Upper lobe of left lung (tissue), 6 donors: Measurements from ENCODE around the gene B3GNT9. TPM values are rescaled to one million over a fixed set of nuclear protein-coding genes. Genes with fewer than 3 reads are reported as not detected.

Source experiments
- ATAC-seq, 2 donors: fragments of 200-7000 bp; cut with Tn5 transposase; one replicate each; pipeline ENCODE4 v1.9.1; 2022; ENCODE audit warnings: mild to moderate bottlenecking in 2 of 2, moderate library complexity in 2 of 2; ENCODE audit not compliant: low FRiP score in 2 of 2
- DNase-seq, 2 donors: peaks; one replicate each; pipeline ENCODE4 v3.0.0-alpha.2; 2019 to 2020
- H3K27ac ChIP-seq, 4 donors: fragments of 200-600 bp; sonication (generic); one replicate each; pipeline ENCODE4 v1.5.1; 2016 to 2019
- H3K27me3 ChIP-seq, 4 donors: fragments of 200-600 bp; sonication (generic); one replicate each; pipeline ENCODE4 v1.5.1; 2017 to 2019
- H3K36me3 ChIP-seq, 4 donors: fragments of 200-600 bp; sonication (generic); one replicate each; pipeline ENCODE4 v1.5.1; 2016 to 2019
- H3K4me1 ChIP-seq, 4 donors: fragments of 200-600 bp; sonication (generic); one replicate each; pipeline ENCODE4 v1.5.1; 2018 to 2019
- H3K4me3 ChIP-seq, 4 donors: fragments of 200-600 bp; sonication (generic); one replicate each; pipeline ENCODE4 v1.5.1; 2017 to 2019; ENCODE audit warnings: mild to moderate bottlenecking in 2 of 4, moderate library complexity in 1 of 4
- H3K9me3 ChIP-seq, 4 donors: fragments of 200-600 bp; sonication (generic); one replicate each; pipeline ENCODE4 v1.5.1; 2018 to 2019
- EP300 ChIP-seq, 4 donors: sonication (generic); formaldehyde crosslinking; IDR thresholded peaks; one replicate each; pipeline ENCODE4 v1.5.1; 2017; ENCODE audit warnings: antibody characterized with exemption in 4 of 4, control low read depth in 2 of 4
- POLR2A ChIP-seq, 4 donors: fragments of 450-650 bp; IDR thresholded peaks; one replicate each; pipeline ENCODE4 v1.5.1; 2016 to 2017; ENCODE audit warnings: antibody characterized with exemption in 4 of 4, mild to moderate bottlenecking in 2 of 4
- POLR2AphosphoS5 ChIP-seq, 2 donors: sonication (generic); formaldehyde crosslinking; IDR thresholded peaks; one replicate each; pipeline ENCODE4 v1.5.1; 2017; ENCODE audit warnings: antibody characterized with exemption in 2 of 2
- WGBS, 2 donors: methylation state at CpG; one replicate each; pipeline ENCODE4 v1.1.5; 2017 to 2018; 5-methylcytosine and 5-hydroxymethylcytosine counted together
- total RNA-seq, 6 donors: library from RNA; depleted of rRNA in 4 of 6; stranded (reverse); fragments of >200 nt in 4 of 6; gene quantifications; one replicate each; pipeline versions ENCODE4 v1.1.0 to v1.2.1, GENCODE V29; 2016 to 2021
- TF ChIP-seq, protein P1 (sequence below), 6 experiments: fragments of 450-650 bp in 4 of 6; fragments of 200-600 bp in 2 of 6; sonication (generic) in 2 of 6; IDR thresholded peaks; one replicate each; pipeline ENCODE4 v1.5.1; 2016 to 2019; ENCODE audit warnings: antibody characterized with exemption in 6 of 6
- donor health status: DM: no; HTN: no; CAD: no; lungs with moderate emphysema.
- donor health status: DM: no; HTN: yes; CAD: no; lungs with severe emphysema.

Gene B3GNT9
- total RNA-seq, 6 donors from 2014 or later = 6.3 to 20.8 (median 17.7) TPM

GRCh38 chr16:67193536-67193935, 42.7 kb upstream of the B3GNT9 start:
- H3K27ac ChIP-seq = peak overlapping the region in 3 of 4 donors; percentile 81 to 89 (median 88)
- peaks cover 30 to 56% (median 38%) of the 10 kb centered on the region in 4 donors for H3K4me1 ChIP-seq
- H3K27me3 ChIP-seq = no peaks in the 10 kb centered on the region
- no peaks in the 10 kb centered on the region for H3K9me3 ChIP-seq
- ATAC-seq (no peak), DNase-seq (no peak)
- TF ChIP-seq EP300 (IDR thresholded peaks at IDR 0.05) (no peak), POLR2AphosphoS5 (IDR thresholded peaks at IDR 0.05) (no peak), POLR2A (IDR thresholded peaks at IDR 0.05) (no peak)
- TF ChIP-seq, protein P1, sequence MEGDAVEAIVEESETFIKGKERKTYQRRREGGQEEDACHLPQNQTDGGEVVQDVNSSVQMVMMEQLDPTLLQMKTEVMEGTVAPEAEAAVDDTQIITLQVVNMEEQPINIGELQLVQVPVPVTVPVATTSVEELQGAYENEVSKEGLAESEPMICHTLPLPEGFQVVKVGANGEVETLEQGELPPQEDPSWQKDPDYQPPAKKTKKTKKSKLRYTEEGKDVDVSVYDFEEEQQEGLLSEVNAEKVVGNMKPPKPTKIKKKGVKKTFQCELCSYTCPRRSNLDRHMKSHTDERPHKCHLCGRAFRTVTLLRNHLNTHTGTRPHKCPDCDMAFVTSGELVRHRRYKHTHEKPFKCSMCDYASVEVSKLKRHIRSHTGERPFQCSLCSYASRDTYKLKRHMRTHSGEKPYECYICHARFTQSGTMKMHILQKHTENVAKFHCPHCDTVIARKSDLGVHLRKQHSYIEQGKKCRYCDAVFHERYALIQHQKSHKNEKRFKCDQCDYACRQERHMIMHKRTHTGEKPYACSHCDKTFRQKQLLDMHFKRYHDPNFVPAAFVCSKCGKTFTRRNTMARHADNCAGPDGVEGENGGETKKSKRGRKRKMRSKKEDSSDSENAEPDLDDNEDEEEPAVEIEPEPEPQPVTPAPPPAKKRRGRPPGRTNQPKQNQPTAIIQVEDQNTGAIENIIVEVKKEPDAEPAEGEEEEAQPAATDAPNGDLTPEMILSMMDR (IDR thresholded peaks at IDR 0.05) = no peak
- H3K4me3 ChIP-seq = peak overlapping the region in 2 of 4 donors; percentile 92 to 98
- H3K36me3 ChIP-seq = peaks cover 18 to 54% (median 47%) of the 10 kb centered on the region in 4 donors

DNA sequence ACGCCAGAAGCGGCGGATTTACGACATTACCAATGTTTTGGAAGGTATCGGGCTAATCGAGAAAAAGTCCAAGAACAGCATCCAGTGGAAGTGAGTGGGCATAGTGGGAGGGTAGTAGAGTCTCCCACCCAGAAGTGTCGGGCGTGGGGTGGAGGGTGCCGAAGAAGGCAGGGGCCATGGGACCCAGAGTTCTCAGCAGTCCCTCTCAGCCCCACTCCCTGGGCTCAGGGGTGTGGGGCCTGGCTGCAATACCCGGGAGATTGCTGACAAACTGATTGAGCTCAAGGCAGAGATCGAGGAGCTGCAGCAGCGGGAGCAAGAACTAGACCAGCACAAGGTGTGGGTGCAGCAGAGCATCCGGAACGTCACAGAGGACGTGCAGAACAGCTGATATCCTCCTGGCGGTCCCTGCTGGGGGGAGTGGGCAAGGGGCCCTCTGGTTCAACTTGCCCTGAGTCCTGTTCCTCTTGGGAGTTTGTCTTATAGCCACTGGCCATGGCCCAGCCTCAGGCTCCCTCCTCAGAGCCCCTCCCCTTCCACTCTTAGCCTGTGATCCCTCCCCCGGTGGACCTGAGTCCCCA, 42.1 kb upstream of the B3GNT9 start:
- DNase-seq (no peak), ATAC-seq (no peak)
- peak overlapping the region; percentile 79 to 89 (median 84) for H3K27ac ChIP-seq
- peaks cover 23 to 50% (median 31%) of the 10 kb centered on the region in 4 donors for H3K4me1 ChIP-seq
- peaks cover 18 to 49% (median 41%) of the 10 kb centered on the region in 4 donors for H3K36me3 ChIP-seq
- H3K27me3 ChIP-seq = no peaks in the 10 kb centered on the region
- WGBS, 2 donors = 28 to 31% methylated on average over 11 to 17 of the region's 17 CpGs
- TF ChIP-seq, protein P1 (IDR thresholded peaks at IDR 0.05) = no peak
- TF ChIP-seq EP300 (IDR thresholded peaks at IDR 0.05) (no peak), POLR2AphosphoS5 (IDR thresholded peaks at IDR 0.05) (no peak)
- H3K9me3 ChIP-seq = no peaks in the 10 kb centered on the region
- H3K4me3 ChIP-seq = peak overlapping the region; percentile 92 to 99 (median 98)

GRCh38 chr16:67191995-67192681, 41.3 kb upstream of the B3GNT9 start, which contains the start of gene E2F4:
E2F4 (plus strand) TSS chr16:67192155; CDS start chr16:67192228, 73 bp downstream.
- ATAC-seq = peak; percentile 90 to 97
- WGBS, 2 donors = 0 to 1% methylated on average over 9 to 52 of the region's 54 CpGs
- H3K27me3 ChIP-seq = no peaks in the 10 kb centered on the region
- no peaks in the 10 kb centered on the region for H3K9me3 ChIP-seq
- DNase-seq = peak; percentile 95 to 97
- peak within 1 kb of the TSS; percentile 92 to 99 (median 98) for H3K4me3 ChIP-seq
- peak within 1 kb of the TSS; percentile 79 to 89 (median 84) for H3K27ac ChIP-seq
- TF ChIP-seq POLR2AphosphoS5 (IDR thresholded peaks at IDR 0.05) (peak; percentile 96 to 98), POLR2A (IDR thresholded peaks at IDR 0.05) (peak in 3 of 4 donors; percentile 41 to 87 (median 48)), EP300 (IDR thresholded peaks at IDR 0.05) (peak in 1 of 4 donors; percentile 57)
- TF ChIP-seq, protein P1 (IDR thresholded peaks at IDR 0.05) = peak in 4 of 6 experiments; percentile 12 to 44 (median 22)
- H3K4me1 ChIP-seq = peaks cover 23 to 46% (median 29%) of the 10 kb centered on the region in 4 donors
- H3K36me3 ChIP-seq = peaks cover 18 to 41% (median 34%) of the 10 kb centered on the region in 4 donors

DNA sequence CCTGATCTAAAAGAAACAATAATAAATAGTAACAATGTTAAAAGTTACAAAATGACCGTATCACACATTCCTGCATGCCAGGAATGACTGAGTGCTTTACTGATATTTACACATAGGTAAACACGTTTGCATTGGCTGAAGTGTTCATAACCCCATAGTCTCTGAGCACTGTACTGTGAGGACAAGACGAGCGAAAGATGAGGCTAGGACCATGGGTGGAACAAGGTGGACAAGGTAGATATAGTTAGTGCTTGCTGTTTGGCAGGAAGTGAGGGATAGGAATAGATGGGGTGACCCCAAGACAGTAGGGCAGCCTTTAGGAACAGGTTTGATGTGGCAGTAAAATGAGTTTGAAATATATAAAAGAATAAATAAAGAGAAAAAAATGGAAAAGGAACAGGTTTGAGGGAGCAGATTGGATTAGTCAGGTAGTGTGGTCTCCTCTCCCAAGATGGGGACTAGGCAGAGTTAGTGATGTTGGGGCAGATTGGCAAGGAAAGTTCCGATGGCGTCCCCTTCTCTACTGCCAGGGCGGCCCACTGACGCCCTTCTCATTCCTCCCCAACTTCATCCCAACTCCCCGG, 40.7 kb upstream of the B3GNT9 start:
- DNase-seq (no peak), ATAC-seq (no peak)
- TF ChIP-seq POLR2AphosphoS5 (IDR thresholded peaks at IDR 0.05) (no peak), POLR2A (IDR thresholded peaks at IDR 0.05) (no peak), EP300 (IDR thresholded peaks at IDR 0.05) (no peak)
- TF ChIP-seq, protein P1 (IDR thresholded peaks at IDR 0.05) = no peak
- peaks cover 23 to 46% (median 29%) of the 10 kb centered on the region in 4 donors for H3K4me1 ChIP-seq
- peak overlapping the region in 3 of 4 donors; percentile 46 to 89 (median 88) for H3K27ac ChIP-seq
- H3K27me3 ChIP-seq = no peaks in the 10 kb centered on the region
- WGBS, 2 donors = 17 to 19% methylated on average over 9 of the region's 9 CpGs
- H3K36me3 ChIP-seq = peaks cover 18 to 35% (median 28%) of the 10 kb centered on the region in 4 donors
- no peaks in the 10 kb centered on the region for H3K9me3 ChIP-seq
- H3K4me3 ChIP-seq = peak overlapping the region in 3 of 4 donors; percentile 92 to 99 (median 98)
